Measurements from ENCODE around the gene MAP3K1. TPM values are rescaled to one million over a fixed set of nuclear protein-coding genes. Genes with fewer than 3 reads are reported as not detected.

The MAP3K1 gene
- 8.2 and 9.6 TPM in 2 replicates for total RNA-seq

GRCh38 chr5:56814963-56815657 lies at the start of gene MAP3K1:
TSS of gene MAP3K1 (plus strand) at chr5:56815549. CDS start at chr5:56815574, 25 bp downstream.

GRCh38 chr5:56909294-56910209 lies 94.2 kb downstream of the MAP3K1 start, which contains the start of gene SETD9:
TSS of gene SETD9 (plus strand) at chr5:56909596. CDS start at chr5:56909646, 50 bp downstream.

Other genes with a start within 250 kb of the MAP3K1 start
- 10.4 and 19.2 TPM in 2 replicates for gene SETD9, start 94.0 kb downstream of the MAP3K1 start, total RNA-seq
- 22.2 and 24.5 TPM in 2 replicates for gene MIER3, start 136.6 kb downstream of the MAP3K1 start, total RNA-seq